ENCODE data around the gene CACNG7.

DNA sequence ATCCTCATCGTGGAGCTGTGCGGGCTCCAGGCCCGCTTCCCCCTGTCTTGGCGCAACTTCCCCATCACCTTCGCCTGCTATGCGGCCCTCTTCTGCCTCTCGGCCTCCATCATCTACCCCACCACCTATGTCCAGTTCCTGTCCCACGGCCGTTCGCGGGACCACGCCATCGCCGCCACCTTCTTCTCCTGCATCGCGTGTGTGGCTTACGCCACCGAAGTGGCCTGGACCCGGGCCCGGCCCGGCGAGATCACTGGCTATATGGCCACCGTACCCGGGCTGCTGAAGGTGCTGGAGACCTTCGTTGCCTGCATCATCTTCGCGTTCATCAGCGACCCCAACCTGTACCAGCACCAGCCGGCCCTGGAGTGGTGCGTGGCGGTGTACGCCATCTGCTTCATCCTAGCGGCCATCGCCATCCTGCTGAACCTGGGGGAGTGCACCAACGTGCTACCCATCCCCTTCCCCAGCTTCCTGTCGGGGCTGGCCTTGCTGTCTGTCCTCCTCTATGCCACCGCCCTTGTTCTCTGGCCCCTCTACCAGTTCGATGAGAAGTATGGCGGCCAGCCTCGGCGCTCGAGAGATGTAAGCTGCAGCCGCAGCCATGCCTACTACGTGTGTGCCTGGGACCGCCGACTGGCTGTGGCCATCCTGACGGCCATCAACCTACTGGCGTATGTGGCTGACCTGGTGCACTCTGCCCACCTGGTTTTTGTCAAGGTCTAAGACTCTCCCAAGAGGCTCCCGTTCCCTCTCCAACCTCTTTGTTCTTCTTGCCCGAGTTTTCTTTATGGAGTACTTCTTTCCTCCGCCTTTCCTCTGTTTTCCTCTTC, 35.1 kb upstream of the CACNG7 start:
- TF ChIP-seq, protein P1, sequence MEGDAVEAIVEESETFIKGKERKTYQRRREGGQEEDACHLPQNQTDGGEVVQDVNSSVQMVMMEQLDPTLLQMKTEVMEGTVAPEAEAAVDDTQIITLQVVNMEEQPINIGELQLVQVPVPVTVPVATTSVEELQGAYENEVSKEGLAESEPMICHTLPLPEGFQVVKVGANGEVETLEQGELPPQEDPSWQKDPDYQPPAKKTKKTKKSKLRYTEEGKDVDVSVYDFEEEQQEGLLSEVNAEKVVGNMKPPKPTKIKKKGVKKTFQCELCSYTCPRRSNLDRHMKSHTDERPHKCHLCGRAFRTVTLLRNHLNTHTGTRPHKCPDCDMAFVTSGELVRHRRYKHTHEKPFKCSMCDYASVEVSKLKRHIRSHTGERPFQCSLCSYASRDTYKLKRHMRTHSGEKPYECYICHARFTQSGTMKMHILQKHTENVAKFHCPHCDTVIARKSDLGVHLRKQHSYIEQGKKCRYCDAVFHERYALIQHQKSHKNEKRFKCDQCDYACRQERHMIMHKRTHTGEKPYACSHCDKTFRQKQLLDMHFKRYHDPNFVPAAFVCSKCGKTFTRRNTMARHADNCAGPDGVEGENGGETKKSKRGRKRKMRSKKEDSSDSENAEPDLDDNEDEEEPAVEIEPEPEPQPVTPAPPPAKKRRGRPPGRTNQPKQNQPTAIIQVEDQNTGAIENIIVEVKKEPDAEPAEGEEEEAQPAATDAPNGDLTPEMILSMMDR (conservative IDR thresholded peaks at IDR 0.05; ENCODE audit: low read length): no peak
- TF ChIP-seq EZH2phosphoT487 (IDR thresholded peaks at IDR 0.05; ENCODE audit: borderline replicate concordance): no peak
